Measurements from ENCODE around the gene CIB2.

The CIB2 gene

GRCh38 chr15:78065973-78066946, 65.0 kb downstream of the CIB2 start:
- DNase-seq (ENCODE audit: low spot score): no peak

DNA sequence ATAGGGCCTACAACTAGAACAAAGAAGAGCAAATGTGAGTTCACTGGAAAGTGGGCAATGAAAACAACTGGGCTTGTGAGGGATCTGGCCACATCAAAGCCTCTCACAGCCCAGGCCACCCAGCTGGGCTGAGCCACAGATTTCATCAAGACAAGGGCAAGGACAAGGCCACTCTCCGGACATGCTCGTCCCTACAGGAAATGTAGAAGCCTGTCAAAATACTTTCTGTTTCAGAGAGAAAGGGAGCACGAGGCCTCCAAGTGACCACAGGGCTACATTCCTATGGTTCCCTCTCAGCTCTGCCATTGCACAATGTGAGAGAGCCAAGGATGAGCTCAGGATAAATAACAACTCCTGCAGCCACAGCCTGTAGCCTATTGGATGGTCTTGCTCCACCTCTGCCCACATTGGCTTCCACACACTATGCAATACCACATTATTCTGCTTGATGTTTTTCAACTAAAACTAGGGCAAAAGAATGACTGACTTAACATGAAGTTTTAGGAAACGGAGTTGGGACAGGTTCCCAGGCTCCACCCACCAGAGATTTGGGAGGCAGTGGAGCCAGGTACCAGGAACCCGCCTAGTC, 65.9 kb downstream of the CIB2 start:
- no peak for DNase-seq (ENCODE audit: low spot score)

DNA sequence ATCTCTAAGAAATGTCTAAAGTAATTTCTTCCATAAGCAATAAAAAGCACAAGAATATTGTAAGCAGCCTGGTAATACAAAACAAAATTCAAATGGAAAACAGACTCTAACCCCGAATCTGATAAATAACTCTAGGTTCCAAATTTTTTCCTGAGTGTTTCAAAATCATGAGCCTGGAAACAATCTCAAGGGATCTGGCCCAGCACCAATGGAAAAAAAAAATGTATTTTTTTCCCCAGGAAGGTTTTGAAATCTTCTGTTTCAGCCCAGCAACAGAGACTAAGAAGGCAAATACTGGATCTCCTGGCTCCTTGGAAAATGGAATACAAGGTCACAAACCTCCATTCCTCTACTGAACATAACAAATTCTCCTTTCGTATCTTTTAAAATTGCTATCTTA, 66.7 kb downstream of the CIB2 start:
- DNase-seq (ENCODE audit: low spot score): no peak

DNA sequence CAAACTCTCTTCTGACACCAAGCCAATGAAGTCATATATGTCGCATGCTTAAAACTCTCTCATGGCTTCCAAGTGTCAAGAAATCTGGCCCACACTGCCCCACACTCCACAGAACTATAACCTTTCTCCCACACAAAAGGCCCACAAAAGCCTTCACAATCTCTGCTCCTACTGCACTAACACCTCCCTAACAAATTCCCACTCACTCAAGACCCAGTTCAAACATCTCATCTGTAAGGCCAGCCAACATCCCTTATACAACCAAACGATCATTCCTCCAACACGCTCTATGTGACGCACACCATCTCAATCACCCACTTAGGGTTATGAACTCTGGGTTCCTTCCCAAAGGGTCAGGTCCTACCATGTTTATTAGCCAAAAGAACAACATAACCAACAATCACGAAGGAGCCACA, 67.3 kb downstream of the CIB2 start:
- DNase-seq (ENCODE audit: low spot score): no peak

DNA sequence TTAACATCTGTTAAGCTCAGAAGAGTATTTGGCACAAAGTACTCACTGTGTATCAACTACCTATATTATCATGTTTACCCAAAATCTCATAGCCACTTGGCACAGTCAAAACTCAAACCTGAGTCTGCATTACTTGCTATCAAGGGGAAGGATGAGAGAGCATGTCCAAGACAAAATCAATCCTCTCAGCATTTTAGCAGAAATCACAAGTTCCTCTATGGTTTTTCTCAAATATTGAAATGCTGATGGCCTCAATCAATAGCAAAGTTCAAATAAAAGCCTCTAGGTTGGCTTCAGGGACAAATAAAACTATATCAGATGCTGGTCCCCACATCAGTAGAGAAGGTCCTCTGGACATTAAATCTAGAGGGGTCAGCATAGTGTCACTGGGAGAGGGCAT, 68.0 kb downstream of the CIB2 start:
- no peak for DNase-seq (ENCODE audit: low spot score)

DNA sequence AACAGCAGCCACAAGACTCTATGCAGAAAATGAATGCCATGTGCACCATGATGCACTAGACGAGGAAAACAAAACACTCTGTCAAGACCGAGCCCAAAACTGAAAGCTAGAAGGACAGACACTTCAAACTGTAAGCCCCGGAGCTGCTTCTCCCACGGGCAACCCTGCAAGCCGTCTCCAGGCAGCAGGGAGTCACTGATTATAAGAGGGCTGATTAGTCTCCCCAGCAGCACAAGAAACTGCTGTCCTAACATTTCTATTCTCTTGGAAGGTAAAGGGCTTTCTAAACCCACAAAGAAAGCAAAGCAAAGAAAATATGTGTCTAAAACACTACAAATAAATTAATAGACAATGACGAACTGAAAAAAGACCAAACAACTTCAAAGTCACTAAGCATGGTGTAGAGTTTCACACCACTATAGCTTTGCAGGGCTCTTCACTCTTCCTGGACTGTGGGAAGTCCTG, 69.2 kb downstream of the CIB2 start:
- peak; percentile 25 for DNase-seq (ENCODE audit: low spot score)

DNA sequence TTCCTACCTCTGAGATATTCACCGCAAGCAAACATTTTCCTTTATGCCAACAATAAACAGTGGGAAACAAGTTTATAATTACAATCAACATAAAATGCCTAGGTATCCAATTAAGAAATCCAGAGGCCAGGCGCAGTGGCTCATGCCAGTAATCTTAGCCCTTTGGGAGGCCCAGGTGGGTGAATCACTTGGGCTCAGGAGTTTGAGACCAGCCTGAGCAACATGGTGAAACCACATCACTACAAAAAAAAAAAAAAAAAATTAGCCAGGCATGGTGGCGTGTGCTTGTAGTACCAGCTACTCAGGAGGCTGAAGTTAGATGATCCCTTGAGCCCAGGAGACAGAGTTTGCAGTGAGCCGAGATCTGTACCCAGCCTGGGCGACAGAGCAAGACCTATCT, 71.0 kb downstream of the CIB2 start:
- no peak for DNase-seq (ENCODE audit: low spot score)

DNA sequence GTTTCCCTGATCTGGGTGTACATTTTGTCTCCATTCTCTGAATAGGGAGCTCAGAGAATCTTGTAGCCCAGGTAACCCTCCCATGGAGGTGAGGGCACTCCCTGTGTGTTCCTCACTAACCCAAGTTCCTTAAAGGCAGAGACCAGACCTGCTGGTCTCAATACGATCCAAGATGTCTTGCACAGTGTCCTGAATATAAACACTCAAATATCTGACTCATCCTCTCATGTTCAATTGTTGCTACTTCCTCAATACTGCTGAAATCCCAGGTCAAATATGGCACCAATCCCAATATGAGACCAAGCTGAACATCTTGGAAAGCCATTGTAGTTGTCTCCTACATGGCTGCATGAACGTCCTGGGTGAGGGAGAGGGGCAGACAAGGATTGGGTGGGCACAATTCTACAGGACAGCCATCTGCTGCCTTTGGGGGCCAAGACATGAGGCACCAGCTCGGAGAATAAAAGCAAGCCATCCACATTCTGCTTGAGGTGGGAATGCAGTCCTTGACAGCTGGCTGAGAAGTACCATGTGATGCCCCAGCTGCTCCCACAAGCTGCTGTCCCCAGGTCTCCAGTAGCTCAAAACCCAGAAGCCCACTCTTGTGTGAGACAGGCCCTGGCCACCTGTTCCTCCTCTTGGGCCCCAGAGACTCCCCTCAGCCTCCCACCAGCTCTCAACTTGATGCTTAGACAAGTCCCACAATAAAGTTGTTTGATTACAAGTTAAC, 72.0 kb downstream of the CIB2 start:
- DNase-seq (ENCODE audit: low spot score): no peak

- no peak for DNase-seq (ENCODE audit: low spot score)
Measured at GRCh38 chr15:78058401-78058935, 72.8 kb downstream of the CIB2 start.

- no peak for DNase-seq (ENCODE audit: low spot score)
Measured at GRCh38 chr15:78057803-78058202, 73.4 kb downstream of the CIB2 start.

DNA sequence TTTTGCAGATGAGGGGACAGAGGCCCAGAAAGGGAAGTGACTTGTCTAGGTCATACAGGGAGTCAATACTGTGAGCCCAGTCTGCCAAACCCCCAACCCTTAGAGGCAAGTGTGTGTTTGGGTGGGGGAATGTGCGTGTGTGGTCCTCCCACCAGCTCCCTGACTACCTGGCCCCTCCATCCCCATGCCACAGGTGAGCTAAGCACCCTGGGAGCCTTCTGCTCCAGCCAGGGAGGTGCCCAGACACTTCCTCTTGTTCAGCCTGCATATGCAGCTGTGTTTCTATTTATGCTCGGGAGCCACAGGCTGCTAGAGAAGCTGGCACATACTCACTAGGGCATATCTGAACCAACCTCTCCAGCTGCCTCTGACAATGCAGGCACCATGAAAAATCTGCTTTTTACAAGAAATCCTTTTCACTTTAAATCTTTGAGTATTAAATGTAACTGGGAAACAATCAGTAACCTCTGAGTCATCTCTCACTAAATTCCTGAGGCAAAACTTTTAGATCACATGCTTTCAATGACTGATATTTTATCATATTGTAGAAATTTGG, 74.5 kb downstream of the CIB2 start:
- no peak for DNase-seq (ENCODE audit: low spot score)

DNA sequence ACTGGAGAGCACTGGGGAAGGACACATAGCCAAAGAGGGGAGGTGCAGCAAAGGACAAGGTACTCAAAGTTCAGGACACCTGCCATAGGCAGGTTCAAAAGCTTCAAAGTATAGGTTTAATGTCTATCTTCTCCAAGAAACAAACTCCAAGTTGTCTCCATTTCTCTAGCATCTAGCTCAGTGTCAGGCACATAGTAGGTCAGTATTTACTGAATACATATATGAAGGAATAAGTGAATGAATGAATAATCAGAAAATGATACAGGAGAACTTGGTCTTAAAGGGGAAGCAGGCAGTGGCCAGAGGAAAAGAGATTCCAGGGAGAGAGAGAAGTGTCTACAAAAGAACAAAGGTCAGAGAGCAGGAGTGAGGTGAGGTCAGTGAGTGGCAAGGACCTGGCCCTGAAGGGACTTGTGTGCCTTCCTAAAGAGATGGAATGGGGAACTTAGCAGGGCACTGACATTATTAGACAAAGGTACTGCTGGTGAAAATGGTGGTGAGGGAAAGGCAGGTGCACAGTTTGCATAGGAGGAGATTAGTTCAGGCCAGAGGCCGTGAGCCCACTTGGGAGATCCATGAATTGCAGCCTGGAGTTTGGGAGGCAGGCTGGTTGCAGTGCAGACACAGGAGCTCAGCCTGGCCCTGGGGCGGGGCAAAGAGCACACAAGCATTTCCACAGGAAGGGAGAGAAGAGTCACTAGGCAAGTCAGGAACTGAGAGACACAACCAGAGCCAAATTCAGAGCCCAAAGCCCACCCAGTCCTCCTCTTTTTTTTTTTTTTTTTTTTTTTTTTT, 75.1 kb downstream of the CIB2 start:
- no peak for DNase-seq (ENCODE audit: low spot score)

DNA sequence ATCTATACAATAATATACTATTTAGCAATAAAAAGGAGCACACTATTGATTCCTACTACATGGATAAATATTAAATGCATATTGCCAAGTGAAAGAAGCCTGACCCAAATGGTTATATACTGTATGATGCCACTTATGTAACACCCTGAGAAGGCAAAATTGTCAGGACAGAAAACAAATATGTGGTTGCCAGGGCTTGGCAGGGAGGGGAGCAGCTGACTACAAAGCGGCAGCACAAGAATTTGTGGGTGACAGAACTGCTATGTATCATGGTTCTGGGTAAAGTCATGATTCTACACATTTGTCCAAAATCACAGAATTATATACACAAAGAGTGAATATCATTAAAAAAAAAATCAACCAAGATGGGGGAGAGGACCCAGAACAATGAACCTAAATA, 76.3 kb downstream of the CIB2 start:
- no peak for DNase-seq (ENCODE audit: low spot score)

Data from hematopoietic multipotent progenitor cell treated with erythropoietin and hydrocortisone succinate and interleukin-3 and kit ligand, for 15 days (in vitro differentiated cells).